ENCODE measurements around the gene PRLHR.

DNA sequence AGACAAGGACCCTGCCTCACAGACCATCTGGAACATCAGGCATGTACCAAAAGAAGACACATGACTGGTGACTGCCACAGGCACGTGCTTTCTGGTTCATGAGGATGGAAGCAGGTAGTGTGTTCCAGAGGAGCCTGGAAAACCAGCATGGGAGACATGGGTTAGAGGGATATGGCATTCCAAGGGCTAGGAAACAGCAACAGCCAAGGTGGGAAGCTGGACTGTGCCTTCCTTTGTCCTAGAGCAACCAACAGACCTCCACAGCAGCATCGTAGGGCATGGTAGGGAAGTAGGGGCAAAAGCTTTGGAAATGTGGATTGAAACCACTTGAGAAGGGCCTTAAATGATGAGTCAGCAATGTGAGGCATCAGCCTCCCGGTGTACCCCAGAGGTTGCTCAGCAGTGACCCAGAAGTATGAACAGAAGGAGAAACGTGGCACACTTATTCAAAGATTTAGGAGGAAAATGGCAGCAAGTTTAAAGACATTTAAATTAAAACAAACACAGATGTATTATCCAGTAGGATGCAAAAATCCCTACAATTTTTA lies 51.0 kb downstream of the PRLHR start:
- TF ChIP-seq, protein P1, sequence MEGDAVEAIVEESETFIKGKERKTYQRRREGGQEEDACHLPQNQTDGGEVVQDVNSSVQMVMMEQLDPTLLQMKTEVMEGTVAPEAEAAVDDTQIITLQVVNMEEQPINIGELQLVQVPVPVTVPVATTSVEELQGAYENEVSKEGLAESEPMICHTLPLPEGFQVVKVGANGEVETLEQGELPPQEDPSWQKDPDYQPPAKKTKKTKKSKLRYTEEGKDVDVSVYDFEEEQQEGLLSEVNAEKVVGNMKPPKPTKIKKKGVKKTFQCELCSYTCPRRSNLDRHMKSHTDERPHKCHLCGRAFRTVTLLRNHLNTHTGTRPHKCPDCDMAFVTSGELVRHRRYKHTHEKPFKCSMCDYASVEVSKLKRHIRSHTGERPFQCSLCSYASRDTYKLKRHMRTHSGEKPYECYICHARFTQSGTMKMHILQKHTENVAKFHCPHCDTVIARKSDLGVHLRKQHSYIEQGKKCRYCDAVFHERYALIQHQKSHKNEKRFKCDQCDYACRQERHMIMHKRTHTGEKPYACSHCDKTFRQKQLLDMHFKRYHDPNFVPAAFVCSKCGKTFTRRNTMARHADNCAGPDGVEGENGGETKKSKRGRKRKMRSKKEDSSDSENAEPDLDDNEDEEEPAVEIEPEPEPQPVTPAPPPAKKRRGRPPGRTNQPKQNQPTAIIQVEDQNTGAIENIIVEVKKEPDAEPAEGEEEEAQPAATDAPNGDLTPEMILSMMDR (IDR thresholded peaks at IDR 0.05): no peak
- TF ChIP-seq EP300 (IDR thresholded peaks at IDR 0.05): no peak
